GM23338 (cell line): ENCODE measurements around the gene RRP8. TPM values are rescaled to one million over a fixed set of nuclear protein-coding genes. Genes with fewer than 3 reads are reported as not detected.

Experiments used
- ATAC-seq: fragments of 200-7000 bp; cut with Tn5 transposase; 3 replicates; pipeline ENCODE4 v1.9.1; 2020
- DNase-seq: peaks from one replicate; pipeline ENCODE4 v3.0.0-alpha.2; 2015; ENCODE audit warnings: low spot score
- H2AFZ ChIP-seq: fragments of 200-600 bp; sonication (generic); 2 replicates; pipeline ENCODE4 v1.8.0; 2016; ENCODE audit warnings: antibody characterized with exemption, mild to moderate bottlenecking, moderate library complexity
- H3F3A ChIP-seq: fragments of 200-600 bp; sonication (generic); replicated peaks from 2 replicates; pipeline ENCODE4 v1.8.0; 2017; ENCODE audit warnings: antibody characterized with exemption, mixed run types, low read depth
- H3K27ac ChIP-seq: fragments of 200-600 bp; sonication (generic); 2 replicates; pipeline ENCODE4 v1.6.1; 2016; ENCODE audit warnings: low read depth
- H3K27me3 ChIP-seq: fragments of 200-600 bp; sonication (generic); 2 replicates; pipeline ENCODE4 v1.8.0; 2016; ENCODE audit warnings: mild to moderate bottlenecking, mixed run types, moderate library complexity; ENCODE audit not compliant: insufficient read depth
- H3K36me3 ChIP-seq: fragments of 200-600 bp; sonication (generic); 2 replicates; pipeline ENCODE4 v1.8.0; 2016; ENCODE audit warnings: mild to moderate bottlenecking; ENCODE audit not compliant: insufficient read depth
- H3K4me1 ChIP-seq: fragments of 200-600 bp; sonication (generic); 2 replicates; pipeline ENCODE4 v1.8.0; 2016; ENCODE audit warnings: mild to moderate bottlenecking, moderate library complexity; ENCODE audit not compliant: insufficient read depth
- H3K4me2 ChIP-seq: fragments of 200-600 bp; sonication (generic); 2 replicates; pipeline ENCODE4 v1.7.1; 2017; ENCODE audit warnings: mixed run types
- H3K4me3 ChIP-seq: fragments of 200-600 bp; sonication (generic); 2 replicates; pipeline ENCODE4 v1.6.1; 2016; ENCODE audit warnings: mixed run types
- H3K79me2 ChIP-seq: fragments of 200-600 bp; sonication (generic); replicated peaks from 2 replicates; pipeline ENCODE4 v1.8.0; 2017; ENCODE audit warnings: mild to moderate bottlenecking; ENCODE audit not compliant: insufficient read depth
- H3K9me2 ChIP-seq: fragments of 200-600 bp; sonication (generic); 2 replicates; pipeline ENCODE4 v1.8.0; 2017; ENCODE audit not compliant: insufficient read depth
- H4K20me1 ChIP-seq: fragments of 200-600 bp; sonication (generic); replicated peaks from 2 replicates; pipeline ENCODE4 v1.8.0; 2017; ENCODE audit warnings: mild to moderate bottlenecking; ENCODE audit not compliant: insufficient read depth
- H3K27ac Mint-ChIP-seq: 2 replicates; pipeline ENCODE4 v1.8.0; 2020; ENCODE audit warnings: inconsistent platforms, mild to moderate bottlenecking, moderate library complexity, mixed read lengths
- H3K27me3 Mint-ChIP-seq: 3 replicates; pipeline ENCODE4 v1.8.0; 2022; ENCODE audit warnings: low read depth, mild to moderate bottlenecking, moderate library complexity, mixed read lengths, inconsistent platforms; ENCODE audit not compliant: insufficient read depth, poor library complexity
- H3K36me3 Mint-ChIP-seq: 3 replicates; pipeline ENCODE4 v1.8.0; 2021; ENCODE audit warnings: low read depth, mild to moderate bottlenecking, inconsistent platforms, moderate library complexity, mixed read lengths
- H3K4me1 Mint-ChIP-seq: 3 replicates; pipeline ENCODE4 v1.8.0; 2020; ENCODE audit warnings: mild to moderate bottlenecking, inconsistent platforms, mixed read lengths
- H3K4me3 Mint-ChIP-seq: 3 replicates; pipeline ENCODE4 v1.8.0; 2021; ENCODE audit warnings: moderate library complexity, mild to moderate bottlenecking, inconsistent platforms, mixed read lengths
- H3K9me3 Mint-ChIP-seq: 3 replicates; pipeline ENCODE4 v1.8.0; 2020; ENCODE audit warnings: moderate library complexity, mild to moderate bottlenecking, inconsistent platforms, mixed read lengths
- CREB1 ChIP-seq: fragments of 250-450 bp; sonication (Bioruptor Pico); IDR thresholded peaks from 2 replicates; pipeline ENCODE4 v1.5.0; 2020; ENCODE audit warnings: low read depth, mild to moderate bottlenecking, moderate library complexity
- EZH2 ChIP-seq: fragments of 200-600 bp; sonication (generic); IDR thresholded peaks from one replicate; pipeline ENCODE4 v1.8.0; 2017; ENCODE audit warnings: antibody characterized with exemption, mild to moderate bottlenecking, low read depth; ENCODE audit not compliant: unreplicated experiment
- EZH2phosphoT487 ChIP-seq: fragments of 200-600 bp; sonication (generic); IDR thresholded peaks from one replicate; pipeline ENCODE4 v1.8.1; 2018; ENCODE audit warnings: antibody characterized with exemption; ENCODE audit not compliant: unreplicated experiment
- JUNB ChIP-seq: IDR thresholded peaks from one replicate; pipeline ENCODE4 v1.6.1; 2016; ENCODE audit warnings: antibody characterized with exemption; ENCODE audit not compliant: unreplicated experiment
- NANOG ChIP-seq: IDR thresholded peaks from 2 replicates; pipeline ENCODE4 v1.6.1; 2016; ENCODE audit warnings: antibody characterized with exemption, borderline replicate concordance
- POLR2AphosphoS5 ChIP-seq: IDR thresholded peaks from 2 replicates; pipeline ENCODE4 v1.6.1; 2016; ENCODE audit warnings: antibody characterized with exemption, low read depth
- STAT1 ChIP-seq: IDR thresholded peaks from one replicate; pipeline ENCODE4 v1.6.1; 2016; ENCODE audit warnings: antibody characterized with exemption; ENCODE audit not compliant: unreplicated experiment
- ZNF114 ChIP-seq: fragments of 250-450 bp; sonication (Bioruptor Pico); IDR thresholded peaks from 2 replicates; pipeline ENCODE4 v1.5.0; 2020; ENCODE audit warnings: mild to moderate bottlenecking, moderate library complexity
- ZNF331 ChIP-seq: fragments of 250-450 bp; sonication (Bioruptor Pico); IDR thresholded peaks from 2 replicates; pipeline ENCODE4 v1.5.0; 2020; ENCODE audit warnings: low read depth, mild to moderate bottlenecking, moderate library complexity
- polyA plus RNA-seq: library from polyadenylated mRNA; unstranded; fragments of >200 nt; fragmentation: Nextera tagmentation; extraction: Ambion mirVana; gene quantifications from 2 replicates; pipeline ENCODE4 v1.2.1, GENCODE V29; 2016
- total RNA-seq: library from RNA; depleted of rRNA; stranded (reverse); fragments of >200 nt; shearing (Covaris generic); gene quantifications from 2 replicates; pipeline ENCODE4 v1.2.3, GENCODE V29; 2014
- TF ChIP-seq, protein P1 (sequence below): IDR thresholded peaks from one replicate; pipeline ENCODE4 v1.6.1; 2018; ENCODE audit warnings: antibody characterized with exemption; ENCODE audit not compliant: unreplicated experiment
- TF ChIP-seq, protein P2 (sequence below): IDR thresholded peaks from 2 replicates; pipeline ENCODE4 v1.6.1; 2016; ENCODE audit warnings: antibody characterized with exemption
- TF ChIP-seq, protein P3 (sequence below), 2 experiments: fragments of 200-600 bp in 1 of 2; sonication (generic) in 1 of 2; conservative IDR thresholded peaks; 2 replicates each; pipeline versions ENCODE4 v1.5.1 to v1.6.1; 2016 to 2017; ENCODE audit warnings: antibody characterized with exemption in 2 of 2, low read depth in 2 of 2, mild to moderate bottlenecking in 2 of 2, moderate library complexity in 1 of 2
- TF ChIP-seq, protein P4 (sequence below): fragments of 250-450 bp; sonication (Bioruptor Pico); IDR thresholded peaks from 2 replicates; pipeline ENCODE4 v1.5.0; 2020; ENCODE audit warnings: mild to moderate bottlenecking, moderate library complexity

The RRP8 gene
- total and polyA plus RNA-seq, 2 experiments from 2014 or later, result 7.4 to 13.7 TPM

DNA sequence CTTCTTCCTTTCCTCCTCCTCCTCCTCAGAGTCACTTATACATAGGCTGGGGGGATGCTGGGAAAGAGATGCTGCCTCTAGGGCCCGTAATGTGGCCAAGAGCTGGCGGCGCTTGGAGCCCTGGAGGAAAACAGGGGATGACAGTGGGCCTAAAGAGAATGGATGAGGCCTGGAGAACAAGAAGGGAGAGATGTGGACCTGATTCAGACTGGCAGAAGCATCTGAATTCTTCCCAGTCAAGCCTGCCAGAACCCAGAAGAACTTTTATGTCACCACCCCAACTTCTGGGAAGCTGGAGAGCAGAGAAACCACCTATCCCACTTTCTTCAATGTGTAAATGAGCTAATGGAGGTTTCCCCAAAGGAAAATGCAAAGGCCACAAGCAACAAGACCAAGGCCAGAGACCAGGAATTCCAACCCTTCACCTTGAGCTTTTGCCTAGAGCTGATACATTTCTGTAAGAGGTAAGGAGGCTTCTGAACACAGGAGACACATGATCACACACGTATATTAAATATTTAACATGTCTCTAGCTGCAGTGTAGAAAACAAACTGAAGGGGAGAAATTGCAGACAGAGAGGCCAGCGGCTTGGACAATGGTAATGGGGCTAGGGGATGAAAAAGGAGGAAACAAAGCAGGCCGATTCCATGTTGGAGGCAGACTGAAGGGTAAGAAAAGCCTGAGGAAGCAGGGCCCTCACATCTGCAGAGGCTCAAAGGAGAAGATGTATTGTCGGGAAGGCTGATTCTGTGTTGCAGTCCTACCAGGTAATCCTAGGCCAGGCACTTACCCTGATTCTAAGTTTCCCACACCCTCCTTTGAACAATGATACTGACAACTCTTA is 1.1 kb downstream of the RRP8 start:
- ATAC-seq, result no peak
- Histone ChIP-seq H3K27ac (no peak overlapping the region), H2AFZ (no peak overlapping the region), H3K27me3 (no peaks in the 10 kb centered on the region), H3F3A (peaks cover 6% of the 10 kb centered on the region; the same call in 1 of the 2 replicates), H3K4me2 (peak overlapping the region; percentile 90), H4K20me1 (no peaks in the 10 kb centered on the region; the same call in 1 of the 2 replicates), H3K4me3 (peak overlapping the region; percentile 100), H3K79me2 (peaks cover 43% of the 10 kb centered on the region), H3K9me2 (no peaks in the 10 kb centered on the region), H3K36me3 (peaks cover 6% of the 10 kb centered on the region; the same call in 1 of the 2 replicates), H3K4me1 (peaks cover 17% of the 10 kb centered on the region)
- H3K9me3 Mint-ChIP-seq, result no peaks in the 10 kb centered on the region
- H3K27ac Mint-ChIP-seq, result no peak overlapping the region
- H3K4me1 Mint-ChIP-seq, result peaks cover 16% of the 10 kb centered on the region; the same call in 2 of the 3 replicates
- H3K27me3 Mint-ChIP-seq, result no peaks in the 10 kb centered on the region
- peaks cover 25% of the 10 kb centered on the region for H3K36me3 Mint-ChIP-seq
- TF ChIP-seq EZH2phosphoT487 (no peak), JUNB (no peak), STAT1 (no peak), ZNF331 (CRISPR knock-in tag) (no peak), ZNF114 (CRISPR knock-in tag) (no peak), NANOG (no peak), EZH2 (no peak), CREB1 (no peak), POLR2AphosphoS5 (no peak)
- TF ChIP-seq, protein P1, sequence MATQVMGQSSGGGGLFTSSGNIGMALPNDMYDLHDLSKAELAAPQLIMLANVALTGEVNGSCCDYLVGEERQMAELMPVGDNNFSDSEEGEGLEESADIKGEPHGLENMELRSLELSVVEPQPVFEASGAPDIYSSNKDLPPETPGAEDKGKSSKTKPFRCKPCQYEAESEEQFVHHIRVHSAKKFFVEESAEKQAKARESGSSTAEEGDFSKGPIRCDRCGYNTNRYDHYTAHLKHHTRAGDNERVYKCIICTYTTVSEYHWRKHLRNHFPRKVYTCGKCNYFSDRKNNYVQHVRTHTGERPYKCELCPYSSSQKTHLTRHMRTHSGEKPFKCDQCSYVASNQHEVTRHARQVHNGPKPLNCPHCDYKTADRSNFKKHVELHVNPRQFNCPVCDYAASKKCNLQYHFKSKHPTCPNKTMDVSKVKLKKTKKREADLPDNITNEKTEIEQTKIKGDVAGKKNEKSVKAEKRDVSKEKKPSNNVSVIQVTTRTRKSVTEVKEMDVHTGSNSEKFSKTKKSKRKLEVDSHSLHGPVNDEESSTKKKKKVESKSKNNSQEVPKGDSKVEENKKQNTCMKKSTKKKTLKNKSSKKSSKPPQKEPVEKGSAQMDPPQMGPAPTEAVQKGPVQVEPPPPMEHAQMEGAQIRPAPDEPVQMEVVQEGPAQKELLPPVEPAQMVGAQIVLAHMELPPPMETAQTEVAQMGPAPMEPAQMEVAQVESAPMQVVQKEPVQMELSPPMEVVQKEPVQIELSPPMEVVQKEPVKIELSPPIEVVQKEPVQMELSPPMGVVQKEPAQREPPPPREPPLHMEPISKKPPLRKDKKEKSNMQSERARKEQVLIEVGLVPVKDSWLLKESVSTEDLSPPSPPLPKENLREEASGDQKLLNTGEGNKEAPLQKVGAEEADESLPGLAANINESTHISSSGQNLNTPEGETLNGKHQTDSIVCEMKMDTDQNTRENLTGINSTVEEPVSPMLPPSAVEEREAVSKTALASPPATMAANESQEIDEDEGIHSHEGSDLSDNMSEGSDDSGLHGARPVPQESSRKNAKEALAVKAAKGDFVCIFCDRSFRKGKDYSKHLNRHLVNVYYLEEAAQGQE, result no peak
- TF ChIP-seq, protein P2, sequence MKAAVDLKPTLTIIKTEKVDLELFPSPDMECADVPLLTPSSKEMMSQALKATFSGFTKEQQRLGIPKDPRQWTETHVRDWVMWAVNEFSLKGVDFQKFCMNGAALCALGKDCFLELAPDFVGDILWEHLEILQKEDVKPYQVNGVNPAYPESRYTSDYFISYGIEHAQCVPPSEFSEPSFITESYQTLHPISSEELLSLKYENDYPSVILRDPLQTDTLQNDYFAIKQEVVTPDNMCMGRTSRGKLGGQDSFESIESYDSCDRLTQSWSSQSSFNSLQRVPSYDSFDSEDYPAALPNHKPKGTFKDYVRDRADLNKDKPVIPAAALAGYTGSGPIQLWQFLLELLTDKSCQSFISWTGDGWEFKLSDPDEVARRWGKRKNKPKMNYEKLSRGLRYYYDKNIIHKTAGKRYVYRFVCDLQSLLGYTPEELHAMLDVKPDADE, result no peak
- TF ChIP-seq, protein P3, sequence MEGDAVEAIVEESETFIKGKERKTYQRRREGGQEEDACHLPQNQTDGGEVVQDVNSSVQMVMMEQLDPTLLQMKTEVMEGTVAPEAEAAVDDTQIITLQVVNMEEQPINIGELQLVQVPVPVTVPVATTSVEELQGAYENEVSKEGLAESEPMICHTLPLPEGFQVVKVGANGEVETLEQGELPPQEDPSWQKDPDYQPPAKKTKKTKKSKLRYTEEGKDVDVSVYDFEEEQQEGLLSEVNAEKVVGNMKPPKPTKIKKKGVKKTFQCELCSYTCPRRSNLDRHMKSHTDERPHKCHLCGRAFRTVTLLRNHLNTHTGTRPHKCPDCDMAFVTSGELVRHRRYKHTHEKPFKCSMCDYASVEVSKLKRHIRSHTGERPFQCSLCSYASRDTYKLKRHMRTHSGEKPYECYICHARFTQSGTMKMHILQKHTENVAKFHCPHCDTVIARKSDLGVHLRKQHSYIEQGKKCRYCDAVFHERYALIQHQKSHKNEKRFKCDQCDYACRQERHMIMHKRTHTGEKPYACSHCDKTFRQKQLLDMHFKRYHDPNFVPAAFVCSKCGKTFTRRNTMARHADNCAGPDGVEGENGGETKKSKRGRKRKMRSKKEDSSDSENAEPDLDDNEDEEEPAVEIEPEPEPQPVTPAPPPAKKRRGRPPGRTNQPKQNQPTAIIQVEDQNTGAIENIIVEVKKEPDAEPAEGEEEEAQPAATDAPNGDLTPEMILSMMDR (conservative IDR thresholded peaks at IDR 0.05; ENCODE audit: low read depth in 2 of 2), result no peak
- TF ChIP-seq, protein P4, sequence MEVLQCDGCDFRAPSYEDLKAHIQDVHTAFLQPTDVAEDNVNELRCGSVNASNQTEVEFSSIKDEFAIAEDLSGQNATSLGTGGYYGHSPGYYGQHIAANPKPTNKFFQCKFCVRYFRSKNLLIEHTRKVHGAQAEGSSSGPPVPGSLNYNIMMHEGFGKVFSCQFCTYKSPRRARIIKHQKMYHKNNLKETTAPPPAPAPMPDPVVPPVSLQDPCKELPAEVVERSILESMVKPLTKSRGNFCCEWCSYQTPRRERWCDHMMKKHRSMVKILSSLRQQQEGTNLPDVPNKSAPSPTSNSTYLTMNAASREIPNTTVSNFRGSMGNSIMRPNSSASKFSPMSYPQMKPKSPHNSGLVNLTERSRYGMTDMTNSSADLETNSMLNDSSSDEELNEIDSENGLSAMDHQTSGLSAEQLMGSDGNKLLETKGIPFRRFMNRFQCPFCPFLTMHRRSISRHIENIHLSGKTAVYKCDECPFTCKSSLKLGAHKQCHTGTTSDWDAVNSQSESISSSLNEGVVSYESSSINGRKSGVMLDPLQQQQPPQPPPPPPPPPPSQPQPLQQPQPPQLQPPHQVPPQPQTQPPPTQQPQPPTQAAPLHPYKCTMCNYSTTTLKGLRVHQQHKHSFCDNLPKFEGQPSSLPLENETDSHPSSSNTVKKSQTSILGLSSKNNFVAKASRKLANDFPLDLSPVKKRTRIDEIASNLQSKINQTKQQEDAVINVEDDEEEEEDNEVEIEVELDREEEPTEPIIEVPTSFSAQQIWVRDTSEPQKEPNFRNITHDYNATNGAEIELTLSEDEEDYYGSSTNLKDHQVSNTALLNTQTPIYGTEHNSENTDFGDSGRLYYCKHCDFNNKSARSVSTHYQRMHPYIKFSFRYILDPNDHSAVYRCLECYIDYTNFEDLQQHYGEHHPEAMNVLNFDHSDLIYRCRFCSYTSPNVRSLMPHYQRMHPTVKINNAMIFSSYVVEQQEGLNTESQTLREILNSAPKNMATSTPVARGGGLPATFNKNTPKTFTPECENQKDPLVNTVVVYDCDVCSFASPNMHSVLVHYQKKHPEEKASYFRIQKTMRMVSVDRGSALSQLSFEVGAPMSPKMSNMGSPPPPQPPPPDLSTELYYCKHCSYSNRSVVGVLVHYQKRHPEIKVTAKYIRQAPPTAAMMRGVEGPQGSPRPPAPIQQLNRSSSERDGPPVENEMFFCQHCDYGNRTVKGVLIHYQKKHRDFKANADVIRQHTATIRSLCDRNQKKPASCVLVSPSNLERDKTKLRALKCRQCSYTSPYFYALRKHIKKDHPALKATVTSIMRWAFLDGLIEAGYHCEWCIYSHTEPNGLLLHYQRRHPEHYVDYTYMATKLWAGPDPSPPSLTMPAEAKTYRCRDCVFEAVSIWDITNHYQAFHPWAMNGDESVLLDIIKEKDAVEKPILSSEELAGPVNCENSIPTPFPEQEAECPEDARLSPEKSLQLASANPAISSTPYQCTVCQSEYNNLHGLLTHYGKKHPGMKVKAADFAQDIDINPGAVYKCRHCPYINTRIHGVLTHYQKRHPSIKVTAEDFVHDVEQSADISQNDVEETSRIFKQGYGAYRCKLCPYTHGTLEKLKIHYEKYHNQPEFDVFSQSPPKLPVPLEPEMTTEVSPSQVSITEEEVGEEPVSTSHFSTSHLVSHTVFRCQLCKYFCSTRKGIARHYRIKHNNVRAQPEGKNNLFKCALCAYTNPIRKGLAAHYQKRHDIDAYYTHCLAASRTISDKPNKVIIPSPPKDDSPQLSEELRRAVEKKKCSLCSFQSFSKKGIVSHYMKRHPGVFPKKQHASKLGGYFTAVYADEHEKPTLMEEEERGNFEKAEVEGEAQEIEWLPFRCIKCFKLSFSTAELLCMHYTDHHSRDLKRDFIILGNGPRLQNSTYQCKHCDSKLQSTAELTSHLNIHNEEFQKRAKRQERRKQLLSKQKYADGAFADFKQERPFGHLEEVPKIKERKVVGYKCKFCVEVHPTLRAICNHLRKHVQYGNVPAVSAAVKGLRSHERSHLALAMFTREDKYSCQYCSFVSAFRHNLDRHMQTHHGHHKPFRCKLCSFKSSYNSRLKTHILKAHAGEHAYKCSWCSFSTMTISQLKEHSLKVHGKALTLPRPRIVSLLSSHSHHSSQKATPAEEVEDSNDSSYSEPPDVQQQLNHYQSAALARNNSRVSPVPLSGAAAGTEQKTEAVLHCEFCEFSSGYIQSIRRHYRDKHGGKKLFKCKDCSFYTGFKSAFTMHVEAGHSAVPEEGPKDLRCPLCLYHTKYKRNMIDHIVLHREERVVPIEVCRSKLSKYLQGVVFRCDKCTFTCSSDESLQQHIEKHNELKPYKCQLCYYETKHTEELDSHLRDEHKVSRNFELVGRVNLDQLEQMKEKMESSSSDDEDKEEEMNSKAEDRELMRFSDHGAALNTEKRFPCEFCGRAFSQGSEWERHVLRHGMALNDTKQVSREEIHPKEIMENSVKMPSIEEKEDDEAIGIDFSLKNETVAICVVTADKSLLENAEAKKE (CRISPR knock-in tag), result no peak
- no peak overlapping the region for H3K4me3 Mint-ChIP-seq
- no peak for DNase-seq
